Measurements from ENCODE around the gene IFNLR1.
A peak's percentile ranks its signal among the peaks of the same experiment; 100 is the strongest.

IFNLR1 gene

DNA sequence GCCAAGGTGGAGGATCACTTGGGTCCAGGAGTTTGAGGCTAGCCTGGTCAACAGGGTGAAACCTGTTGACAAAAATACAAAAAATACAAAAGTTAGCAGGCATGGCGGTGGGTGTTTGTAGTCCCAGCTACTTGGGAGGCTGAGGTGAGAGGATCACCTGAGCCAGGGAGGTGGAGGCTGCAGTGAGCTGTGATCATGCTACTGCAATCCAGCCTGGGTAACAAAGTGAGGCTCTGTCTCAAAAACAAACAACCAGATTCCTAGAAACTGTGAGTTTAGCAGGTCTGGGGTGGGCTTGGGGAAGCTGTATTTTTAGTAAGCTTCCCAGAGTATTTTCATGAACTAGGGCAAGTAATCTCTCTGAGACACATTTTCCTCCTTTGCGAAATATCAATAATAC is 70.0 kb downstream of the IFNLR1 start:
- Histone ChIP-seq H3K4me3 (ENCODE audit: low read length) (no peak overlapping the region), H3K9me3 (ENCODE audit: control insufficient read depth, low read depth, low read length) (no peaks in the 10 kb centered on the region), H3K9ac (ENCODE audit: low read length) (no peak overlapping the region), H3K27me3 (ENCODE audit: control insufficient read depth, insufficient read depth, low read length) (no peaks in the 10 kb centered on the region), H3K36me3 (ENCODE audit: control insufficient read depth, low read depth, low read length) (no peaks in the 10 kb centered on the region), H3K4me1 (ENCODE audit: control insufficient read depth, low read depth, low read length) (peaks cover 6% of the 10 kb centered on the region), H3K27ac (ENCODE audit: low read length) (no peak overlapping the region)

DNA sequence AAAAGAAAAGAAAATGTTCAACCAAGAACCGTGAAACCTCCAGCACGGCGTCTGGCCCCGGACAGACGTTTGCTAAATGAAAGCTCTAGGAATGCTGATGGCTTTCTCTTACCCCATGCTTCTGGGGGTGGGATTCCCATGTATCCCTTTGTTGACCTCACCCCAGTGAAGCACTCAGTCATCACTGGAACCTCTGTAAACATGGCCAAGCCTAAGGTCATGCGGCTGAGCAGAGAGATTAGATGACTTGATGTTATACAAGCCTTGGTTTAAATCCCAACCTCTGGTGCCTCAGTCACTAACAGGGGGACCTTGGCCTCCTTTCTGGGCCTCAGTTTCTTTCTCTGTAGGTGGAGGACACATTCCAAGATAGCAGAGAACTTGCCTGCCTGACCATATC is 72.3 kb downstream of the IFNLR1 start:
- Histone ChIP-seq H3K9me3 (ENCODE audit: control insufficient read depth, low read depth, low read length) (no peaks in the 10 kb centered on the region), H3K9ac (ENCODE audit: low read length) (no peak overlapping the region), H3K4me3 (ENCODE audit: low read length) (no peak overlapping the region), H3K4me1 (ENCODE audit: control insufficient read depth, low read depth, low read length) (peaks cover 9% of the 10 kb centered on the region), H3K27ac (ENCODE audit: low read length) (no peak overlapping the region), H3K27me3 (ENCODE audit: control insufficient read depth, insufficient read depth, low read length) (peaks cover 5% of the 10 kb centered on the region), H3K36me3 (ENCODE audit: control insufficient read depth, low read depth, low read length) (no peaks in the 10 kb centered on the region)

DNA sequence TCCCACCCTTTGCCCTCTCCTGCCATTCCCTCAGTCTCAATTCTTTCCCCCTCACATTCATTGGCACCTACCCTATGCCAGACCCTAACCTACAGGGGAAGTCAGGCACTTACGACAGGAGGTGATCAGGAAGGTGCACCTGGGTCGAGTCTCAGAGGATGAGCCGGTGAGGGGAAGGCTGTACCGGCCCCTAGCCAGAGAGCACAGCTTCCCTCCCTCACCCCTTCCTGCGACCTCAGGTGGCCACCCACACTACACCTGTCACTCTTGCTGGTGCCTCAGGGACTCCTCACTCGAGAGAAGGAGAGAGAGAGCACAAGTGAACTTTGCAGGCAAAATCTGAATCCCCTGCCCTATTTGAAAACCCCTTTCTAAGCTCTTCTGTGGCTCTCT is 73.5 kb downstream of the IFNLR1 start:
- no peak overlapping the region for H3K9ac ChIP-seq (ENCODE audit: low read length)

DNA sequence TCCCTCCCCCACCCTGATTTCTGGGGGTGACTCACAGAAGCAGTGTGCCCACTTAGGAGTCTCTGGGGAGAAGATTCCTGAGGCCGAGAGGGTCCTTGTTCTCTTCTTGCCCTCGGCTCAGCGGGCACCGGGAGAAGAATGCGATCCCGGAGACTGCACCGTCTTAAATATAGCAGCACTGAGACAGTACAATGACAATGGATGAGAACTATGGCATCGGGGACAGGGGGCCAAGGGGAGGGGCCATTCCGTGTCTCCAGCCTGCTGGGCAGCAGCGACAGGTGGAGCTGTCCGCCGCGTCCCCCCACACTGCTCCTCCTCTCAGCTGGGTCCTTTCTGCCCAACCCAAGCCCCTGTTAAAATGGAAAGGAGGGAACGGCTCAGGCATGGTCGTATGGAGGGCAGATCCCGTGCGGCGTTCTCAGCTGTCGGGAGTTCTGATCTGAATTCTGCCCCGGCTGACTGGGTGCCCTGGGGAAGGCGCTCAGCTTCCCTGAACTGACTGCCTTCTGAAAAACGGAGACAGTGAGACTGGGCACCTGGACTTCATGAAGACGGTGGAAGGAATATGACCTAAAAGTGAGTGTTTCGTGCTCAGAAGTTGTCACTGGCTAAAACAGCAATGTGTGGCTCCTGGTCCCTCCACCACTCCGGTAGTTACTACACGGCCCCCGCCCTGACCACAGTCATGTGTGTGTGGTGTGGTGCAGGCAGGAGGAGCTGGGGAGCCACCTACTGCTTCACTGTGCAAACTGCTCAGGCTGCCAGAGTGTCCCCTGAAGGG is 74.9 kb downstream of the IFNLR1 start, which contains the start of gene MYOM3:
Gene MYOM3, minus strand, starts transcription at position 140 of the 784 bp plus-strand sequence. CDS start 3,499 bp downstream, outside the sequence.
- H3K4me1 ChIP-seq (ENCODE audit: control insufficient read depth, low read depth, low read length), result peaks cover 13% of the 10 kb centered on the region
- H3K4me3 ChIP-seq (ENCODE audit: low read length), result peak within 1 kb of the TSS; percentile 39
- no peaks in the 10 kb centered on the region for H3K9me3 ChIP-seq (ENCODE audit: control insufficient read depth, low read depth, low read length)
- H3K27ac ChIP-seq (ENCODE audit: low read length), result no peak within 1 kb of the TSS
- H3K36me3 ChIP-seq (ENCODE audit: control insufficient read depth, low read depth, low read length), result no peaks in the 10 kb centered on the region
- peaks cover 5% of the 10 kb centered on the region for H3K27me3 ChIP-seq (ENCODE audit: control insufficient read depth, insufficient read depth, low read length)
- no peak within 1 kb of the TSS for H3K9ac ChIP-seq (ENCODE audit: low read length)

More for the DNA sequence above, 73.5 kb downstream of the IFNLR1 start:
- Histone ChIP-seq H3K36me3 (ENCODE audit: control insufficient read depth, low read depth, low read length) (no peaks in the 10 kb centered on the region), H3K27me3 (ENCODE audit: control insufficient read depth, insufficient read depth, low read length) (peaks cover 5% of the 10 kb centered on the region), H3K4me1 (ENCODE audit: control insufficient read depth, low read depth, low read length) (peaks cover 9% of the 10 kb centered on the region), H3K27ac (ENCODE audit: low read length) (no peak overlapping the region), H3K9me3 (ENCODE audit: control insufficient read depth, low read depth, low read length) (no peaks in the 10 kb centered on the region), H3K4me3 (ENCODE audit: low read length) (no peak overlapping the region)

DNA sequence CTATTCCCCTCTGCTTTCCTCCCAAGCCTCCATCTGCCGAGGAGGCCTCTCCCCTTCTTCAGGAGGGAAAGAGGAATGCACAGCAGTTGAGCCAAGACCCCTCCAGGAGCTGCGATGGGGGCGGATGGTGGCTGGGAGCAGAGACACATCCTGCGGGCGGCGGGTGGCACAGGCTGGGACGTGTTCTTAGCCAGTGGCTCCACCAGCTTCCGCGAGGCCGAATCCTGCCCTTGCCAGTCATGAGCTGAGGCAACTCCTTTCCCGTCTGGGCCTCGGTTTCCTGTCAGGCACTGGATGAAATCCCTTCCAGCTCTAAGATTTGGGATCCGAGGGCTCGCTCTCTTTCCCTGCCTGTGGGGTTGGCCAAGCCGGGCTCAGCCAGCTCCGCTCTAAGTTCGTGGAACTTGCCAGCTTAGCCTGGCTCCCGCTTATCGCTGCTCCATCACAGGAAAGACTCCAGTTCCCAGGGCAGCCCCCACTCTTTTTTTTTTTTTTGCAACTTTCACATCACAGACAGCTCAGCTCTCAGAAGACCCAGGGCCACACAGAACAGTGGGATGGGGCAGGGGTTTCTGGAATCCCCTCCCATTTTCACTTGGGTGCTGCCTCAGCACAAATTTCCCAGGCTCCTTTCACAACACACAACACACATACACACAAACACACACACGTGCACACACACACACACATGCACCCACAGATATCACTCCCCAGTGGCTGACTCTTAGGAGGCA is 75.7 kb downstream of the IFNLR1 start:
- H3K4me3 ChIP-seq (ENCODE audit: low read length), result no peak overlapping the region
- no peak overlapping the region for H3K9ac ChIP-seq (ENCODE audit: low read length)

DNA sequence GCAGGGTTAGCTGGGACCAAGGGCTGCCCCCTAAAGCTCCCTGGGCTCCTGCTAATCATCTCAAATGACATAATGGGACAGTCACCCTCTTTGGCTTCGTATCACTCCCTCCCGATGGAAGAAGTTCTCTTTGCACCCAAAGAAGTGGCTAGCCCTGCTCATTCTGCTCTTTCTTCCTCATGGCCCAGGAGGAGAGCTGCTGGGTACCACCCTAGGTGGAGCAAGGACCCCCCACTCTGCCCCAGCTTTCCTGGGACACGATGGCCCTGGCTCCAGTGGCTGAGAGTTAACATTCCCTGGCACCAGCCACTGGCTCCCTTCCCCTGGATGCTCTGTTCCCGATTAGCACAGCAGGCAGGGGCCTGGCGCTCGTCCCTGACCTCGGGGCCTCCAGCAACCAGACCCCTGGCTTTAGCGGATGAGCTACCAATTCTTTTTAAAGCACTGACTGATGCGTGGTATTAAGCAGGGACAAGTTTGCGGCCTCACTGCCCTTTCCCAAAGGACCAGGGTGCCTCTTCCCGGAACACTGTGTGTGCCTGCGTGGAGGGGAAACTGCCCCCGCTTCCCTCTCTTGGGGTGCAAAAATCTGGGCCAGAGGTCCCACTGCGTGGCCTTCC is 76.3 kb downstream of the IFNLR1 start:
- H3K27ac ChIP-seq (ENCODE audit: low read length), result no peak overlapping the region
- no peak overlapping the region for H3K4me3 ChIP-seq (ENCODE audit: low read length)
- H3K4me1 ChIP-seq (ENCODE audit: control insufficient read depth, low read depth, low read length), result peaks cover 13% of the 10 kb centered on the region
- no peaks in the 10 kb centered on the region for H3K36me3 ChIP-seq (ENCODE audit: control insufficient read depth, low read depth, low read length)
- H3K9ac ChIP-seq (ENCODE audit: low read length), result no peak overlapping the region
- H3K9me3 ChIP-seq (ENCODE audit: control insufficient read depth, low read depth, low read length), result no peaks in the 10 kb centered on the region
- H3K27me3 ChIP-seq (ENCODE audit: control insufficient read depth, insufficient read depth, low read length), result peaks cover 5% of the 10 kb centered on the region

More for the DNA sequence above, 75.7 kb downstream of the IFNLR1 start:
- peaks cover 13% of the 10 kb centered on the region for H3K4me1 ChIP-seq (ENCODE audit: control insufficient read depth, low read depth, low read length)
- no peak overlapping the region for H3K27ac ChIP-seq (ENCODE audit: low read length)
- H3K27me3 ChIP-seq (ENCODE audit: control insufficient read depth, insufficient read depth, low read length), result peaks cover 5% of the 10 kb centered on the region
- H3K36me3 ChIP-seq (ENCODE audit: control insufficient read depth, low read depth, low read length), result no peaks in the 10 kb centered on the region
- H3K9me3 ChIP-seq (ENCODE audit: control insufficient read depth, low read depth, low read length), result no peaks in the 10 kb centered on the region

DNA sequence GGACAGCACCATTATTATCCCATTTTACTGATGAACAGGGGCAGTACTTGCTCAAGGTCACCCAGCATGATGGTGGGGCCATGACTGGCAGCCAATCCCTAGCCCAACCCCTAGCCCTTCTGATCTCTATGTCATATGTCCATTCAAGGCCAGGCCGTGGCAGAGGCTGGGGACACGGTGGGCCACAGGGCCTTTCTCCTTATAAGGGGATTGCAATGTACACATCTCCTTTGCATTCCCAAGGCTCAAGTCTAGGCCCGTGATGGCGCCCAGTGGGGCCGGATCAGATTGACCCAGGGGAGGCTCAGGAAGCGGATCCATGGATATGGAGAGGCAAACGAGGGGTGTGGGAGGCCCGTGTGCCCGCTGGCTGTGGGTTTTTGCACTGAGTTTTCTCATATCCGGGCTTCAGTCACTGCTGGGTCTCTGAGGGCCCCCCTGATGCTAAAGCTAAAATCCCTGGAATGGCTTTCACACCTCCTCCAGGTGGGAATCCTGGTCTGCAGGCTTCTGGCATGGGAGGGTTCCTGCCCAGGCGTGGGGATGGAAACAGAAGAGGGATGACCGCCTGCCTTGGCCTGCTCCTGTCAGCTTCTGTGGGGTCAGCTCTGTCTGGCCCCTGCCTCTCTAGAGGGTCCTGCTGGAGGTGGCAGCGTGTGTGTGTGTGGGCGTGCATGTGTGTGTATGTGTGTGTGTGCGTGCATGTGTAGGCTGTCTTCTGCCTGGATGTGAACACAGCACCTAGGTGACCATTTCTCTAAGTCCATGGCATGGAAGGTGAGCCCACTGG is 77.2 kb downstream of the IFNLR1 start:
- no peak overlapping the region for H3K9ac ChIP-seq (ENCODE audit: low read length)
- H3K9me3 ChIP-seq (ENCODE audit: control insufficient read depth, low read depth, low read length), result no peaks in the 10 kb centered on the region
- H3K36me3 ChIP-seq (ENCODE audit: control insufficient read depth, low read depth, low read length), result no peaks in the 10 kb centered on the region
- peaks cover 5% of the 10 kb centered on the region for H3K27me3 ChIP-seq (ENCODE audit: control insufficient read depth, insufficient read depth, low read length)
- H3K4me1 ChIP-seq (ENCODE audit: control insufficient read depth, low read depth, low read length), result peaks cover 13% of the 10 kb centered on the region
- H3K4me3 ChIP-seq (ENCODE audit: low read length), result no peak overlapping the region
- H3K27ac ChIP-seq (ENCODE audit: low read length), result no peak overlapping the region

DNA sequence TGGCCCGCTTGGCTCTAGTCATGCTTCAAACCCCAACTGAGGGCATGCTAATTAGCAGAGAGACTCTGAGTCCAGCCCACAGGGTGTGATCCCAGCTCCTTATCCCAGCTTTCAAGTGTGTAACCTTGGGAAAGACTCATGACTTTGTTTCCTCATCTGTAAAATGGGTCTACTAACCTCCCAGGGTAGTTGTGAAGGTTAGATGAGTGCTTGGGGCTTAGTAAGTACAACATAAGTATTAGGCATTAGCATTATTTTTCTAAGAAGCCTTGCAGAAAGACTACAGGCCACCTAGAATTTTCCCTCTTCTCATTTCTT is 78.0 kb downstream of the IFNLR1 start:
- H3K27ac ChIP-seq (ENCODE audit: low read length), result no peak overlapping the region
- H3K9me3 ChIP-seq (ENCODE audit: control insufficient read depth, low read depth, low read length), result no peaks in the 10 kb centered on the region
- H3K9ac ChIP-seq (ENCODE audit: low read length), result no peak overlapping the region
- H3K27me3 ChIP-seq (ENCODE audit: control insufficient read depth, insufficient read depth, low read length), result peaks cover 5% of the 10 kb centered on the region
- H3K4me1 ChIP-seq (ENCODE audit: control insufficient read depth, low read depth, low read length), result peaks cover 10% of the 10 kb centered on the region
- H3K4me3 ChIP-seq (ENCODE audit: low read length), result no peak overlapping the region
- H3K36me3 ChIP-seq (ENCODE audit: control insufficient read depth, low read depth, low read length), result no peaks in the 10 kb centered on the region

DNA sequence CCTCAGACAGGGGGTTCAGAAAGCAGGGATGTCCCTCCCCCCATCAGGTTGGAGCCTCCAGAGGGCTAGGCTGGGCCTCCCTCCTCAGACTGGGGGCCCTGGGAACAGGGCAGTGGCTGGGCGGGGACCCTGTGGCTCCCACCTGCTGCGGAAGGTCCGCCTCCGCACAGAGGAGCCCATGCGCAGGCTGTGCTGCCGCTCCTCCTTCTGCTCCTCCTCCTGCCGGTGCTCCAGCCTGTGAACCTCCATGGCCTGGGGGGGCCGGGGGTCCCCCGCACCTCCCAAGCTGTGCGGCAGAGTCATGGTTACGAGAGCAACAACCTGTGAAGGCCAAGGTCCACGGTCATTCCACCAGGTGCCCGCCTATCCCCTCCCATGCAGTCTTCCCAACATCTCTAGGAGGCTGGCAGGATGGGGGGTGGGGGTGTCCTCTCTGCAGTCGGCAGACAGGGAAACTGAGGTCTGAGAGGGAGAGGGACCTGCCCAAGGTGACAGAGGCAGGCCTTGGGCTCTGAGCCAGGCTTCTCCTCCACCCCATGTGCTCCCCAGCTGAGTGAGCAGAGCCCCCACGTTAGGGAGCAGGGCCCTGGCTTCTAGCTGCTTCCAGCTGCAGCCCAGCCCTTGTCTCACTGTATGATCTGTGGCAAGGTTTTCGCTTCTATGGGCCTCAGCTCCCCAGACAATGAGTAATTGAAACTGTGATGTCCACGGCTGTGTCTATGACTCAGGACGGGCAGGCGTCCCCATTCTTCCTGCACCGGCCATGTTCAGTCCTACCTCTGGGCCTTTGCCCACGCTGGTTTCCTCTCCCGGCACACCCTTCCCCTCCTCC is 78.5 kb downstream of the IFNLR1 start:
- no peaks in the 10 kb centered on the region for H3K36me3 ChIP-seq (ENCODE audit: control insufficient read depth, low read depth, low read length)
- peaks cover 10% of the 10 kb centered on the region for H3K4me1 ChIP-seq (ENCODE audit: control insufficient read depth, low read depth, low read length)
- no peak overlapping the region for H3K27ac ChIP-seq (ENCODE audit: low read length)
- H3K27me3 ChIP-seq (ENCODE audit: control insufficient read depth, insufficient read depth, low read length), result peaks cover 5% of the 10 kb centered on the region
- no peak overlapping the region for H3K4me3 ChIP-seq (ENCODE audit: low read length)
- no peaks in the 10 kb centered on the region for H3K9me3 ChIP-seq (ENCODE audit: control insufficient read depth, low read depth, low read length)
- no peak overlapping the region for H3K9ac ChIP-seq (ENCODE audit: low read length)

DNA sequence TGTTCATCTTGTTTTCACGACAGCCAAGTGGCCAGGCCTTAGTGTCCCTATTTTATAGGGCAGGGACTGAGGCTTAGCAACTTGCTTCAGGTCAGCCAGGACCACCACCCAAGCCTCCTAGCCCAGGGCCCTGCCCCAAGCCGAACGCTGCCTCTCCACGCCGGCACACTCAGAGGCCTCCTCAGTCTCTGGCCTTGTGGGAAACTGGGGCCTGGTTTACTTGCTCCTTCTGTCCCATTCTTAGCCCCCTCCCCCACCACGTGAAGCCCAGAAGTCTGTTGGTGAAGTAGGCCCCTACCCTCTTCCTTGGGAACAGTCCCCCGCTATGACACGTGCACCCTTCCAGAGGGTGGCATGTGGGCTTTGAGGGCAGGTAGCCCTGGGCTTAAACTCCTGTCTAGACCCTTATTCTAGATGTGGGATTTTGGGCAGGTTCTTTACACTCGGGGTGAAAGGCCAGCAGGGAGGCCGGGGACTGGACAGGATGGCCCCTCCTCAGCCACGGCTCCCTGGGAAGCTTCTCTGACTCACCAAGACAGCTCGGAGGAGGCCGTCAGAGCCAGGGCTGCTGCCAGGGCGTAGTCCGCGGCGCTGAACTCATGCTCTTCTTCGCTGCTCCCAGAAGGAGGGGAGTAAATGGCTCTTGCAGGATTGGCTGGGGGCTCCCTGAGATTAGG is 79.5 kb downstream of the IFNLR1 start:
- Histone ChIP-seq H3K27ac (ENCODE audit: low read length) (no peak overlapping the region), H3K36me3 (ENCODE audit: control insufficient read depth, low read depth, low read length) (no peaks in the 10 kb centered on the region), H3K4me3 (ENCODE audit: low read length) (no peak overlapping the region), H3K4me1 (ENCODE audit: control insufficient read depth, low read depth, low read length) (peaks cover 10% of the 10 kb centered on the region), H3K27me3 (ENCODE audit: control insufficient read depth, insufficient read depth, low read length) (peaks cover 5% of the 10 kb centered on the region), H3K9ac (ENCODE audit: low read length) (no peak overlapping the region), H3K9me3 (ENCODE audit: control insufficient read depth, low read depth, low read length) (no peaks in the 10 kb centered on the region)

All from iPS-18a (cell line).